GM21390 (cell line): ENCODE data around the gene AEN.

ENCODE experiments used
- ATAC-seq: cut with Tn5 transposase; IDR thresholded peaks from one replicate; pipeline ENCODE4 v1.9.1; 2021; ENCODE audit not compliant: unreplicated experiment

Gene AEN

GRCh38 chr15:88649753-88650551 lies 28.8 kb downstream of the AEN start:
- ATAC-seq, result no peak

GRCh38 chr15:88650556-88650955 lies 29.4 kb downstream of the AEN start:
- ATAC-seq, result no peak

- no peak for ATAC-seq
These were observed 30.1 kb downstream of the AEN start for GRCh38 chr15:88651136-88651732.

GRCh38 chr15:88651971-88652370 lies 30.8 kb downstream of the AEN start:
- ATAC-seq, result no peak

GRCh38 chr15:88652456-88653199 lies 31.5 kb downstream of the AEN start:
- ATAC-seq, result no peak

- no peak for ATAC-seq
These were observed 32.3 kb downstream of the AEN start for GRCh38 chr15:88653200-88654064.

- ATAC-seq, result no peak
These were observed 33.4 kb downstream of the AEN start for GRCh38 chr15:88654430-88655102.

GRCh38 chr15:88655103-88655553 lies 34.0 kb downstream of the AEN start:
- no peak for ATAC-seq

- no peak for ATAC-seq
These were observed 34.8 kb downstream of the AEN start for GRCh38 chr15:88655800-88656488.

GRCh38 chr15:88656760-88657221 lies 35.7 kb downstream of the AEN start:
- peak; percentile 88 for ATAC-seq

GRCh38 chr15:88657326-88658069 lies 36.4 kb downstream of the AEN start:
- no peak for ATAC-seq

GRCh38 chr15:88658070-88658965 lies 37.2 kb downstream of the AEN start:
- ATAC-seq, result no peak

GRCh38 chr15:88658972-88659931 lies 38.1 kb downstream of the AEN start:
- ATAC-seq, result no peak

- no peak for ATAC-seq
These were observed 40.0 kb downstream of the AEN start for GRCh38 chr15:88661041-88661700.

GRCh38 chr15:88661761-88662556 lies 40.8 kb downstream of the AEN start:
- no peak for ATAC-seq
